Activated CD4-positive, alpha-beta T cell treated with anti-CD3 and anti-CD28 coated beads for 48 hours (primary cell): Measurements from ENCODE around the gene MFAP2.

Experiments
- DNase-seq: peaks from one replicate; pipeline ENCODE4 v3.0.0-alpha.2; 2020

Gene MFAP2

DNA sequence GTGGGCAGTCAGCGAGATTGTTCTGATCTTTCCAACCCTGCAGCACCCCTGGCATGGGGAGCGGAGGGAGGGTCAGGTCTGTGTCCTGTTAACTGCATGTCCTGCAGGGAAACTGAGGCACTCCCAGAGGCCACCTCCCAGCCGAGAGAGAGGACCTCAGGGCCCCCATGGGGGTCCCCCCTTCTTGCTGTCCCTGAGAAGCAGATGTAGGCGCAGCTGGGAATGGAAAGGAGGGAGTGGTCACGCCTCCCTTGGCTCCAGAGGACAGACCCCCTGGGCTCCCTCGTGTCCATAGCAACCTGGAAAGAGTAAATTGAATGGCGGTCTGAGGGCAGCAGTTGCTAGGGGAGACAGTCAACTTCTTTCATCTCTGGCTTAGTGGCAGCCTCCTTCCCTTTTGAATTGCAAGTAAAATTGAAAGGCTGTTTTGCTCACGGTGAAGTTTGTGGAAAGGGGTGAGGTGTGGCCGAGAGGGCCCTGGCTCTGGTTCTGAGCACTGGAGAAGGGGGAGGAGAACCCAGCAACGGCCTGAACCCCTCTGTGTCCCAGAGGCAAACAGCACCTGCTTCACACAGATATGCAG lies 53.8 kb downstream of the MFAP2 start:
- DNase-seq = no peak

GRCh38 chr1:16925635-16926490 lies 54.6 kb downstream of the MFAP2 start:
- DNase-seq = no peak

GRCh38 chr1:16924919-16925477 lies 55.4 kb downstream of the MFAP2 start:
- no peak for DNase-seq
